Heart left ventricle (tissue), 16 donors: ENCODE results near the gene MARK4. TPM values are rescaled to one million over a fixed set of nuclear protein-coding genes. Genes with fewer than 3 reads are reported as not detected.
"Not testable (repeated sequence)": the region's sequence is repeated elsewhere in the genome, so short reads cannot be mapped to it uniquely, and the experiment has no call there.

ENCODE experiments used
- ATAC-seq, 4 donors: fragments of 200-7000 bp; cut with Tn5 transposase; one replicate each; pipeline ENCODE4 v1.9.1; 2020 to 2022; ENCODE audit warnings: moderate library complexity in 4 of 4, mild to moderate bottlenecking in 3 of 4, moderate number of reproducible peaks in 1 of 4
- DNase-seq, 5 donors: peaks; one replicate each; pipeline ENCODE4 v3.0.0-alpha.2; 2020
- H3K27ac ChIP-seq, 12 donors: fragments of 200-600 bp; sonication (generic) in 4 of 12; one replicate each; pipeline versions ENCODE4 v1.5.0 to v1.8.0; 2016 to 2022; ENCODE audit warnings: mild to moderate bottlenecking in 2 of 12
- H3K27me3 ChIP-seq, 9 donors: fragments of 200-600 bp; sonication (generic) in 2 of 9; one replicate each; pipeline versions ENCODE4 v1.5.1 to v1.8.0; 2016 to 2022; ENCODE audit warnings: mild to moderate bottlenecking in 3 of 9
- H3K36me3 ChIP-seq, 9 donors: fragments of 200-600 bp; sonication (generic) in 2 of 9; one replicate each; pipeline versions ENCODE4 v1.5.0 to v1.8.0; 2018 to 2022; ENCODE audit warnings: mild to moderate bottlenecking in 2 of 9
- H3K4me1 ChIP-seq, 12 donors: fragments of 200-600 bp; sonication (generic) in 4 of 12; one replicate each; pipeline versions ENCODE4 v1.5.0 to v1.8.0; 2016 to 2022; ENCODE audit warnings: mild to moderate bottlenecking in 3 of 12
- H3K4me3 ChIP-seq, 12 donors: fragments of 200-600 bp; sonication (generic) in 4 of 12; one replicate each; pipeline versions ENCODE4 v1.5.0 to v1.8.0; 2017 to 2022; ENCODE audit warnings: mild to moderate bottlenecking in 9 of 12, moderate library complexity in 4 of 12
- H3K9me3 ChIP-seq, 12 donors: fragments of 200-600 bp; sonication (generic) in 4 of 12; one replicate each; pipeline versions ENCODE4 v1.5.0 to v1.8.0; 2016 to 2022; ENCODE audit warnings: mild to moderate bottlenecking in 1 of 12
- CTCF ChIP-seq, 12 donors: fragments of 200-600 bp; sonication (generic) in 4 of 12; IDR thresholded peaks; one replicate each; pipeline versions ENCODE4 v1.5.0 to v1.8.0; 2018 to 2022; ENCODE audit warnings: antibody characterized with exemption in 12 of 12, mild to moderate bottlenecking in 5 of 12
- POLR2A ChIP-seq, 2 donors: fragments of 450-650 bp; IDR thresholded peaks; one replicate each; pipeline ENCODE4 v1.6.1; 2017; ENCODE audit warnings: antibody characterized with exemption in 2 of 2, mild to moderate bottlenecking in 2 of 2, moderate library complexity in 2 of 2
- WGBS, 4 donors: extraction: QIAGEN DNeasy Blood & Tissue Kit in 2 of 4; methylation state at CpG; one replicate each; pipeline versions ENCODE4 v1.1.5 to v1.1.7; 2013 to 2018; 5-methylcytosine and 5-hydroxymethylcytosine counted together
- intact Hi-C, 10 donors: fragments of 100-400 bp; cut with DNase I; formaldehyde crosslinking; loops; one replicate each; pipeline versions ENCODE4 v1.11.1 to v1.14.2; 2022
- polyA plus RNA-seq, 2 donors: library from polyadenylated mRNA; stranded (reverse); fragments of 200-250 nt; gene quantifications; one replicate each; pipeline ENCODE4 v1.2.3, GENCODE V29; 2013
- total RNA-seq, 9 donors: library from RNA; depleted of rRNA in 2 of 9; stranded (reverse); fragments of >200 nt in 2 of 9; fragmentation: NEBNext Ultra II Directional in 3 of 9; extraction: Animal tissue kit (Norgen Biotek cat#: 25700) in 3 of 9; gene quantifications; one replicate each; pipeline versions ENCODE4 v1.1.0 to v1.2.4, GENCODE V29; 2016 to 2023
- donor health status: ischemic (EF 13 %, LVEDD 7.1; RV severe dilation, severe dysfunction).
- donor health status: healthy with polysubstance abuse.
- donor health status: DM: no; HTN: yes; CAD: no.
- donor health status: DM: no; HTN: no; CAD: no.
- donor health status: ischemic (EF 25% LVEDD 6.9; RV normal size, moderate dysfunction).
- donor health status: ischemic (EF 25% LVEDD 5.7; RV mildly dilated, moderate dysfunction).
- donor health status: healthy.
- donor health status: DM: yes; HTN: yes; CAD: no.
- donor health status: ischemic (EF 35%, LVEDD 5.7; RV mildly dilated, moderate dysfunction).
- donor health status: nonischemic (EF 11% LVEDD 7.7; RV severe dilation, severe dysfunction).
- donor health status: DM: yes; HTN: yes; CAD: no.
- donor health status: PGD.
- donor health status: ischemic (EF 29% LVEDD 5.4; RV normal size, mild dysfunction).
- donor health status: nonischemic (EF 23%, LVEDD 6.1; RV moderate dilation, normal function).

Gene MARK4
- total and polyA plus RNA-seq, 11 donors = 18.0 to 46.9 (median 28.6) TPM

- ATAC-seq (no peak), DNase-seq (no peak)
- H3K4me3 ChIP-seq = no peak overlapping the region
- H3K27me3 ChIP-seq = peaks cover 0 to 12% (median 2%) of the 10 kb centered on the region in 9 donors
- H3K9me3 ChIP-seq = no peaks in the 10 kb centered on the region
- TF ChIP-seq POLR2A (IDR thresholded peaks at IDR 0.05) (no peak), CTCF (IDR thresholded peaks at IDR 0.05) (no peak)
- intact Hi-C loops = no loop called here
- WGBS, 4 donors = 90 to 97% (median 95%) methylated on average over 6 of the region's 6 CpGs
- H3K27ac ChIP-seq = no peak overlapping the region
- peaks cover 0 to 2% (median 0%) of the 10 kb centered on the region in 12 donors for H3K4me1 ChIP-seq
- no peaks in the 10 kb centered on the region for H3K36me3 ChIP-seq
Measured at GRCh38 chr19:45222724-45223123, 28.3 kb upstream of the MARK4 start.

GRCh38 chr19:45223879-45224278, 27.2 kb upstream of the MARK4 start:
- 84 to 95% (median 91%) methylated on average over 5 of the region's 5 CpGs for whole genome bisulfite sequencing, 4 donors
- Histone ChIP-seq H3K36me3 (no peaks in the 10 kb centered on the region), H3K4me3 (no peak overlapping the region), H3K9me3 (no peaks in the 10 kb centered on the region), H3K27me3 (peaks cover 0 to under 1% (median 0%) of the 10 kb centered on the region in 9 donors), H3K27ac (no peak overlapping the region), H3K4me1 (no peaks in the 10 kb centered on the region)
- ATAC-seq (no peak), DNase-seq (no peak)
- intact Hi-C loops = no loop called here
- TF ChIP-seq CTCF (IDR thresholded peaks at IDR 0.05) (no peak), POLR2A (IDR thresholded peaks at IDR 0.05) (no peak)

- intact Hi-C loops = no loop called here
- H3K9me3 ChIP-seq = no peaks in the 10 kb centered on the region
- peak in 1 of 4 donors; percentile 13 for ATAC-seq
Measured at GRCh38 chr19:45224645-45225044, 26.4 kb upstream of the MARK4 start.

GRCh38 chr19:45229056-45229455, 22.0 kb upstream of the MARK4 start:
- WGBS, 4 donors = 86 to 89% (median 87%) methylated on average over 2 of the region's 2 CpGs
- H3K27me3 ChIP-seq = peaks cover 0 to 11% (median 0%) of the 10 kb centered on the region in 9 donors
- intact Hi-C loops, H3K4me3 ChIP-seq, H3K27ac ChIP-seq, ATAC-seq, H3K36me3 ChIP-seq, H3K4me1 ChIP-seq, DNase-seq, H3K9me3 ChIP-seq: not testable (repeated sequence)

More at GRCh38 chr19:45224645-45225044, 26.4 kb upstream of the MARK4 start:
- H3K4me3 ChIP-seq = no peak overlapping the region
- TF ChIP-seq CTCF (IDR thresholded peaks at IDR 0.05) = no peak
- no peak for TF ChIP-seq POLR2A (IDR thresholded peaks at IDR 0.05)
- no peak overlapping the region for H3K27ac ChIP-seq
- H3K27me3 ChIP-seq = no peaks in the 10 kb centered on the region
- H3K4me1 ChIP-seq = no peaks in the 10 kb centered on the region
- no peaks in the 10 kb centered on the region for H3K36me3 ChIP-seq
- 62 to 93% (median 83%) methylated on average over 3 to 11 of the region's 11 CpGs for WGBS, 4 donors
- no peak for DNase-seq

- no peak for TF ChIP-seq POLR2A (IDR thresholded peaks at IDR 0.05)
- TF ChIP-seq CTCF (IDR thresholded peaks at IDR 0.05) = no peak
- DNase-seq (no peak), ATAC-seq (no peak)
- Histone ChIP-seq H3K27me3 (peaks cover 0 to 24% (median 8%) of the 10 kb centered on the region in 9 donors), H3K9me3 (no peaks in the 10 kb centered on the region), H3K27ac (no peak overlapping the region), H3K4me3 (no peak overlapping the region), H3K36me3 (no peaks in the 10 kb centered on the region), H3K4me1 (peaks cover 0 to 13% (median 3%) of the 10 kb centered on the region in 12 donors)
- WGBS, 4 donors = 56 to 68% (median 65%) methylated on average over 3 of the region's 3 CpGs
- intact Hi-C loops = no loop called here
Measured at GRCh38 chr19:45231891-45232290, 19.2 kb upstream of the MARK4 start.
